ENCODE results near the gene NFIX. TPM values are rescaled to one million over a fixed set of nuclear protein-coding genes. Genes with fewer than 3 reads are reported as not detected.

NFIX gene
- total and polyA plus RNA-seq, 9 of the 15 experiments (the other 6 are each of a cell fraction or from before 2014, with no cell fraction given): 0.28 to 26.8 (median 5.4) TPM

GRCh38 chr19:13093407-13094105, 98.3 kb downstream of the NFIX start (continued):
- TF ChIP-seq THRA (IDR thresholded peaks at IDR 0.05): no peak
- TF ChIP-seq NR2F6 (CRISPR knock-in tag; IDR thresholded peaks at IDR 0.05): no peak
- no peak for TF ChIP-seq PHF8 (IDR thresholded peaks at IDR 0.05; ENCODE audit: borderline replicate concordance, low read length)
- TF ChIP-seq ZFP36 (IDR thresholded peaks at IDR 0.05; ENCODE audit: low read depth, low read length, partially characterized antibody): peak; percentile 24
- TF ChIP-seq SNIP1 (IDR thresholded peaks at IDR 0.05; ENCODE audit: low read depth): no peak
- no peak for TF ChIP-seq PHB (CRISPR knock-in tag; IDR thresholded peaks at IDR 0.05)
- TF ChIP-seq PML (IDR thresholded peaks at IDR 0.05; ENCODE audit: low read length): no peak
- TF ChIP-seq UBTF (IDR thresholded peaks at IDR 0.05; ENCODE audit: borderline replicate concordance in 1 of 2, low read depth in 2 of 2, low read length in 2 of 2): no peak
- TF ChIP-seq IRF2 (CRISPR knock-in tag; IDR thresholded peaks at IDR 0.05): no peak; the same call in 1 of the 2 replicates
- TF ChIP-seq THRB (CRISPR knock-in tag; conservative IDR thresholded peaks at IDR 0.05): no peak
- no peak for TF ChIP-seq STAT6 (CRISPR knock-in tag; IDR thresholded peaks at IDR 0.05)
- TF ChIP-seq FUS (optimal IDR thresholded peaks at IDR 0.05; ENCODE audit: low read depth, low read length): no peak
- TF ChIP-seq SMARCE1 (IDR thresholded peaks at IDR 0.05): no peak
- no peak for TF ChIP-seq HDAC2 (IDR thresholded peaks at IDR 0.05)
- TF ChIP-seq NFE2 (IDR thresholded peaks at IDR 0.05; ENCODE audit: low read depth): no peak
- peak; percentile 55; the same call in 1 of the 2 replicates for TF ChIP-seq XRCC5 (IDR thresholded peaks at IDR 0.05; ENCODE audit: low read depth, low read length)
- TF ChIP-seq ZNF584 (CRISPR knock-in tag; IDR thresholded peaks at IDR 0.05; ENCODE audit: low read depth): no peak
